HepG2 (cell line): ENCODE results near the gene ENGASE. TPM values are rescaled to one million over a fixed set of nuclear protein-coding genes. Genes with fewer than 3 reads are reported as not detected.
A peak's percentile ranks its signal among the peaks of the same experiment; 100 is the strongest.

ENCODE experiments used
- EED ChIP-seq: sonication (generic); formaldehyde crosslinking; IDR thresholded peaks from 2 replicates; pipeline ENCODE4 v1.5.0; 2020; ENCODE audit warnings: mild to moderate bottlenecking, missing genetic modification reagents
- ELF1 ChIP-seq: sonication (generic); formaldehyde crosslinking; IDR thresholded peaks from 2 replicates; pipeline ENCODE4 v1.4.0; 2020; ENCODE audit warnings: missing genetic modification reagents
- MEIS1 ChIP-seq: sonication (generic); formaldehyde crosslinking; IDR thresholded peaks from 2 replicates; pipeline ENCODE4 v1.9.0; 2021; ENCODE audit warnings: mild to moderate bottlenecking, missing genetic modification reagents, moderate library complexity, borderline replicate concordance
- NR2F2 ChIP-seq: IDR thresholded peaks from 2 replicates; pipeline ENCODE4 v1.6.1; 2012; ENCODE audit warnings: low read depth, inconsistent platforms, borderline replicate concordance
- RFXAP ChIP-seq: sonication (generic); formaldehyde crosslinking; IDR thresholded peaks from 2 replicates; pipeline ENCODE4 v1.4.0; 2020; ENCODE audit warnings: missing genetic modification reagents, borderline replicate concordance
- SP140L ChIP-seq: sonication (generic); formaldehyde crosslinking; IDR thresholded peaks from 2 replicates; pipeline ENCODE4 v1.4.0; 2020; ENCODE audit warnings: missing genetic modification reagents, borderline replicate concordance
- XRCC5 ChIP-seq: fragments of 200-400 bp; formaldehyde crosslinking; optimal IDR thresholded peaks from 2 replicates; pipeline ENCODE3; 2017; ENCODE audit warnings: mild to moderate bottlenecking, low read length
- ZKSCAN8 ChIP-seq: IDR thresholded peaks from 2 replicates; pipeline ENCODE4 v1.6.1; 2016; ENCODE audit warnings: borderline replicate concordance, missing genetic modification reagents, missing compliant biosample characterization
- ZNF136 ChIP-seq: sonication (generic); formaldehyde crosslinking; IDR thresholded peaks from 2 replicates; pipeline ENCODE4 v1.8.1; 2022; ENCODE audit warnings: low read depth, mild to moderate bottlenecking, moderate library complexity, missing genetic modification reagents
- ZNF678 ChIP-seq: sonication (generic); formaldehyde crosslinking; IDR thresholded peaks from 2 replicates; pipeline ENCODE4 v1.4.0; 2020; ENCODE audit warnings: mild to moderate bottlenecking, missing genetic modification reagents
- ZNF713 ChIP-seq: sonication (generic); formaldehyde crosslinking; IDR thresholded peaks from 2 replicates; pipeline ENCODE4 v1.4.0; 2020; ENCODE audit warnings: mild to moderate bottlenecking, missing genetic modification reagents
- polyA plus RNA-seq, 8 experiments: library from polyadenylated mRNA; depleted of rRNA in 3 of 8; stranded (reverse) in 7 of 8; unstranded in 1 of 8; fragments of >200 nt; fragmentation: Illumina TruSeq in 4 of 8; extraction: Trizol in 4 of 8; gene quantifications; 2 replicates each; pipeline versions ENCODE4 v1.2.1 to v1.2.3, GENCODE V29; 2011 to 2016; ENCODE audit warnings: low read depth in 4 of 8, missing spikeins in 1 of 8, mixed read lengths in 1 of 8; ENCODE audit not compliant: insufficient read depth in 1 of 8
- total RNA-seq, 5 experiments: library from RNA; depleted of rRNA; stranded (reverse); fragments of >200 nt; fragmentation: Illumina TruSeq; extraction: Trizol; gene quantifications; 2 replicates each; pipeline ENCODE4 v1.2.3, GENCODE V29; 2016; ENCODE audit warnings: low read depth in 1 of 5
- TF ChIP-seq, protein P1 (sequence below): sonication (generic); formaldehyde crosslinking; IDR thresholded peaks from 2 replicates; pipeline ENCODE4 v1.5.0; 2020; ENCODE audit warnings: mild to moderate bottlenecking, missing genetic modification reagents, borderline replicate concordance
- TF ChIP-seq, protein P2 (sequence below): sonication (generic); formaldehyde crosslinking; IDR thresholded peaks from 2 replicates; pipeline ENCODE4 v1.8.1; 2022; ENCODE audit warnings: low read depth, mild to moderate bottlenecking, missing genetic modification reagents
- TF ChIP-seq, protein P3 (sequence below): IDR thresholded peaks from 2 replicates; pipeline ENCODE4 v1.6.1; 2016
- TF ChIP-seq, protein P4 (sequence below): sonication (generic); formaldehyde crosslinking; IDR thresholded peaks from 2 replicates; pipeline ENCODE4 v1.5.0; 2020; ENCODE audit warnings: mild to moderate bottlenecking, missing genetic modification reagents

Gene ENGASE
- total and polyA plus RNA-seq, 2 of the 13 experiments (the other 11 are each of a cell fraction or from before 2014, with no cell fraction given): 10.6 to 18.1 TPM

DNA sequence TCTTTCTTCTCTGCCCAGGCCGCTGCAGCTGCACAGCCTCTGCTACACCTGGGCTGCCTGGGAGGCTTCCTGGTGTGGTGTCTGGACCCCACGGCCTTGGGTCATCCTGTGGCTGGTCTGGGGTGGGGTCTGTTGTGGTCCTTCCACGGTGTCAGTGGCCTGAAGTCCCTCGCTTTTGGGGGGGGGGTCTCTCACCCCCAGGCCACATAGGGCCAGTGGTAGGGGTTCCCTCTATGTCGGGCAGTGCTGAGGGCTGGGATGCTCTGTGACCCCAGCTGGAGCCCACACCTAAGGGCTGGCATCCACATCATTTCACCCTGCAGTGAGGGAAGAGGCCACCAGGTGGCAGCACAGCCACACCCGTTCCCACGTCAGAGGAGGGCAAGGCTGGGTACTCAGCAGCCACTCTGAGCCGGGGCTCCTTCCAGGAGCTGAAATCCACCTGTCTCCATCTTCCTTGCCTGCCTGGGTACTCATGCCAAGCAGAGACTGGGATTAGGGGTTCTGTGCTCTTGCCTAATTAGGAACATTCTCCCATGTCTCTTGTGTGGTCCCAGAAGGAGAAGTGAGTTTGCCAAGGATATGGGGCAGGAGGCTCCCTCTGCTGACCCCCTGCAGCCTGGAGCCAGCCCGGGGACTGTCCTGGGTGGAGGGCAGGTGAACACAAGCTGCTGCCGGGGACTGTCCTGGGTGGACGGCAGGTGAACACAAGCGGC, 13.0 kb downstream of the ENGASE start (continued):
- TF ChIP-seq, protein P1, sequence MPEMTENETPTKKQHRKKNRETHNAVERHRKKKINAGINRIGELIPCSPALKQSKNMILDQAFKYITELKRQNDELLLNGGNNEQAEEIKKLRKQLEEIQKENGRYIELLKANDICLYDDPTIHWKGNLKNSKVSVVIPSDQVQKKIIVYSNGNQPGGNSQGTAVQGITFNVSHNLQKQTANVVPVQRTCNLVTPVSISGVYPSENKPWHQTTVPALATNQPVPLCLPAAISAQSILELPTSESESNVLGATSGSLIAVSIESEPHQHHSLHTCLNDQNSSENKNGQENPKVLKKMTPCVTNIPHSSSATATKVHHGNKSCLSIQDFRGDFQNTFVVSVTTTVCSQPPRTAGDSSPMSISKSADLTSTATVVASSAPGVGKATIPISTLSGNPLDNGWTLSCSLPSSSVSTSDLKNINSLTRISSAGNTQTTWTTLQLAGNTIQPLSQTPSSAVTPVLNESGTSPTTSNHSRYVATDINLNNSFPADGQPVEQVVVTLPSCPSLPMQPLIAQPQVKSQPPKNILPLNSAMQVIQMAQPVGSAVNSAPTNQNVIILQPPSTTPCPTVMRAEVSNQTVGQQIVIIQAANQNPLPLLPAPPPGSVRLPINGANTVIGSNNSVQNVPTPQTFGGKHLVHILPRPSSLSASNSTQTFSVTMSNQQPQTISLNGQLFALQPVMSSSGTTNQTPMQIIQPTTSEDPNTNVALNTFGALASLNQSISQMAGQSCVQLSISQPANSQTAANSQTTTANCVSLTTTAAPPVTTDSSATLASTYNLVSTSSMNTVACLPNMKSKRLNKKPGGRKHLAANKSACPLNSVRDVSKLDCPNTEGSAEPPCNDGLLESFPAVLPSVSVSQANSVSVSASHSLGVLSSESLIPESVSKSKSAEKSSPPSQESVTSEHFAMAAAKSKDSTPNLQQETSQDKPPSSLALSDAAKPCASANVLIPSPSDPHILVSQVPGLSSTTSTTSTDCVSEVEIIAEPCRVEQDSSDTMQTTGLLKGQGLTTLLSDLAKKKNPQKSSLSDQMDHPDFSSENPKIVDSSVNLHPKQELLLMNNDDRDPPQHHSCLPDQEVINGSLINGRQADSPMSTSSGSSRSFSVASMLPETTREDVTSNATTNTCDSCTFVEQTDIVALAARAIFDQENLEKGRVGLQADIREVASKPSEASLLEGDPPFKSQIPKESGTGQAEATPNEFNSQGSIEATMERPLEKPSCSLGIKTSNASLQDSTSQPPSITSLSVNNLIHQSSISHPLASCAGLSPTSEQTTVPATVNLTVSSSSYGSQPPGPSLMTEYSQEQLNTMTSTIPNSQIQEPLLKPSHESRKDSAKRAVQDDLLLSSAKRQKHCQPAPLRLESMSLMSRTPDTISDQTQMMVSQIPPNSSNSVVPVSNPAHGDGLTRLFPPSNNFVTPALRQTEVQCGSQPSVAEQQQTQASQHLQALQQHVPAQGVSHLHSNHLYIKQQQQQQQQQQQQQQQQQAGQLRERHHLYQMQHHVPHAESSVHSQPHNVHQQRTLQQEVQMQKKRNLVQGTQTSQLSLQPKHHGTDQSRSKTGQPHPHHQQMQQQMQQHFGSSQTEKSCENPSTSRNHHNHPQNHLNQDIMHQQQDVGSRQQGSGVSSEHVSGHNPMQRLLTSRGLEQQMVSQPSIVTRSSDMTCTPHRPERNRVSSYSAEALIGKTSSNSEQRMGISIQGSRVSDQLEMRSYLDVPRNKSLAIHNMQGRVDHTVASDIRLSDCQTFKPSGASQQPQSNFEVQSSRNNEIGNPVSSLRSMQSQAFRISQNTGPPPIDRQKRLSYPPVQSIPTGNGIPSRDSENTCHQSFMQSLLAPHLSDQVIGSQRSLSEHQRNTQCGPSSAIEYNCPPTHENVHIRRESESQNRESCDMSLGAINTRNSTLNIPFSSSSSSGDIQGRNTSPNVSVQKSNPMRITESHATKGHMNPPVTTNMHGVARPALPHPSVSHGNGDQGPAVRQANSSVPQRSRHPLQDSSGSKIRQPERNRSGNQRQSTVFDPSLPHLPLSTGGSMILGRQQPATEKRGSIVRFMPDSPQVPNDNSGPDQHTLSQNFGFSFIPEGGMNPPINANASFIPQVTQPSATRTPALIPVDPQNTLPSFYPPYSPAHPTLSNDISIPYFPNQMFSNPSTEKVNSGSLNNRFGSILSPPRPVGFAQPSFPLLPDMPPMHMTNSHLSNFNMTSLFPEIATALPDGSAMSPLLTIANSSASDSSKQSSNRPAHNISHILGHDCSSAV (CRISPR knock-in tag): no peak
- TF ChIP-seq ELF1: no peak
- no peak for TF ChIP-seq NR2F2
- TF ChIP-seq XRCC5: peak; percentile 85
- TF ChIP-seq EED (CRISPR knock-in tag): 0 out of 2 replicates have a peak, but pooled peaks have one; percentile 28
- no peak for TF ChIP-seq MEIS1 (CRISPR knock-in tag)
- TF ChIP-seq, protein P2, sequence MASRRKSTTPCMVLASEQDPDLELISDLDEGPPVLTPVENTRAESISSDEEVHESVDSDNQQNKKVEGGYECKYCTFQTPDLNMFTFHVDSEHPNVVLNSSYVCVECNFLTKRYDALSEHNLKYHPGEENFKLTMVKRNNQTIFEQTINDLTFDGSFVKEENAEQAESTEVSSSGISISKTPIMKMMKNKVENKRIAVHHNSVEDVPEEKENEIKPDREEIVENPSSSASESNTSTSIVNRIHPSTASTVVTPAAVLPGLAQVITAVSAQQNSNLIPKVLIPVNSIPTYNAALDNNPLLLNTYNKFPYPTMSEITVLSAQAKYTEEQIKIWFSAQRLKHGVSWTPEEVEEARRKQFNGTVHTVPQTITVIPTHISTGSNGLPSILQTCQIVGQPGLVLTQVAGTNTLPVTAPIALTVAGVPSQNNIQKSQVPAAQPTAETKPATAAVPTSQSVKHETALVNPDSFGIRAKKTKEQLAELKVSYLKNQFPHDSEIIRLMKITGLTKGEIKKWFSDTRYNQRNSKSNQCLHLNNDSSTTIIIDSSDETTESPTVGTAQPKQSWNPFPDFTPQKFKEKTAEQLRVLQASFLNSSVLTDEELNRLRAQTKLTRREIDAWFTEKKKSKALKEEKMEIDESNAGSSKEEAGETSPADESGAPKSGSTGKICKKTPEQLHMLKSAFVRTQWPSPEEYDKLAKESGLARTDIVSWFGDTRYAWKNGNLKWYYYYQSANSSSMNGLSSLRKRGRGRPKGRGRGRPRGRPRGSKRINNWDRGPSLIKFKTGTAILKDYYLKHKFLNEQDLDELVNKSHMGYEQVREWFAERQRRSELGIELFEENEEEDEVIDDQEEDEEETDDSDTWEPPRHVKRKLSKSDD (CRISPR knock-in tag): no peak
- no peak for TF ChIP-seq ZKSCAN8 (CRISPR knock-in tag)
- TF ChIP-seq, protein P3, sequence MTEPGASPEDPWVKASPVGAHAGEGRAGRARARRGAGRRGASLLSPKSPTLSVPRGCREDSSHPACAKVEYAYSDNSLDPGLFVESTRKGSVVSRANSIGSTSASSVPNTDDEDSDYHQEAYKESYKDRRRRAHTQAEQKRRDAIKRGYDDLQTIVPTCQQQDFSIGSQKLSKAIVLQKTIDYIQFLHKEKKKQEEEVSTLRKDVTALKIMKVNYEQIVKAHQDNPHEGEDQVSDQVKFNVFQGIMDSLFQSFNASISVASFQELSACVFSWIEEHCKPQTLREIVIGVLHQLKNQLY: no peak
- no peak for TF ChIP-seq ZNF136 (CRISPR knock-in tag)
- TF ChIP-seq RFXAP: 0 out of 2 replicates have a peak, but pooled peaks have one; percentile 28
- TF ChIP-seq, protein P4, sequence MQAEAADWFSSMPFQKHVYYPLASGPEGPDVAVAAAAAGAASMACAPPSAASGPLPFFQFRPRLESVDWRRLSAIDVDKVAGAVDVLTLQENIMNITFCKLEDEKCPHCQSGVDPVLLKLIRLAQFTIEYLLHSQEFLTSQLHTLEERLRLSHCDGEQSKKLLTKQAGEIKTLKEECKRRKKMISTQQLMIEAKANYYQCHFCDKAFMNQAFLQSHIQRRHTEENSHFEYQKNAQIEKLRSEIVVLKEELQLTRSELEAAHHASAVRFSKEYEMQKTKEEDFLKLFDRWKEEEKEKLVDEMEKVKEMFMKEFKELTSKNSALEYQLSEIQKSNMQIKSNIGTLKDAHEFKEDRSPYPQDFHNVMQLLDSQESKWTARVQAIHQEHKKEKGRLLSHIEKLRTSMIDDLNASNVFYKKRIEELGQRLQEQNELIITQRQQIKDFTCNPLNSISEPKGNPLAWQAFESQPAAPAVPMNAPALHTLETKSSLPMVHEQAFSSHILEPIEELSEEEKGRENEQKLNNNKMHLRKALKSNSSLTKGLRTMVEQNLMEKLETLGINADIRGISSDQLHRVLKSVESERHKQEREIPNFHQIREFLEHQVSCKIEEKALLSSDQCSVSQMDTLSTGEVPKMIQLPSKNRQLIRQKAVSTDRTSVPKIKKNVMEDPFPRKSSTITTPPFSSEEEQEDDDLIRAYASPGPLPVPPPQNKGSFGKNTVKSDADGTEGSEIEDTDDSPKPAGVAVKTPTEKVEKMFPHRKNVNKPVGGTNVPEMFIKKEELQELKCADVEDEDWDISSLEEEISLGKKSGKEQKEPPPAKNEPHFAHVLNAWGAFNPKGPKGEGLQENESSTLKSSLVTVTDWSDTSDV (CRISPR knock-in tag): peak; percentile 75; the same call in 1 of the 2 replicates
- no peak for TF ChIP-seq ZNF713 (CRISPR knock-in tag)
- TF ChIP-seq ZNF678: no peak
- TF ChIP-seq SP140L (CRISPR knock-in tag): no peak
